GM23338 (cell line): ENCODE data around the gene SP100.

ENCODE experiments used
- CREB1 ChIP-seq: fragments of 250-450 bp; sonication (Bioruptor Pico); IDR thresholded peaks from 2 replicates; pipeline ENCODE4 v1.5.0; 2020; ENCODE audit warnings: low read depth, mild to moderate bottlenecking, moderate library complexity
- CTCF ChIP-seq, 2 experiments: fragments of 200-600 bp in 1 of 2; sonication (generic) in 1 of 2; conservative IDR thresholded peaks; 2 replicates each; pipeline versions ENCODE4 v1.5.1 to v1.6.1; 2016 to 2017; ENCODE audit warnings: antibody characterized with exemption in 2 of 2, low read depth in 2 of 2, mild to moderate bottlenecking in 2 of 2, moderate library complexity in 1 of 2
- EZH2 ChIP-seq: fragments of 200-600 bp; sonication (generic); IDR thresholded peaks from one replicate; pipeline ENCODE4 v1.8.0; 2017; ENCODE audit warnings: antibody characterized with exemption, mild to moderate bottlenecking, low read depth; ENCODE audit not compliant: unreplicated experiment
- EZH2phosphoT487 ChIP-seq: fragments of 200-600 bp; sonication (generic); IDR thresholded peaks from one replicate; pipeline ENCODE4 v1.8.1; 2018; ENCODE audit warnings: antibody characterized with exemption; ENCODE audit not compliant: unreplicated experiment
- JUNB ChIP-seq: IDR thresholded peaks from one replicate; pipeline ENCODE4 v1.6.1; 2016; ENCODE audit warnings: antibody characterized with exemption; ENCODE audit not compliant: unreplicated experiment
- POLR2AphosphoS5 ChIP-seq: IDR thresholded peaks from 2 replicates; pipeline ENCODE4 v1.6.1; 2016; ENCODE audit warnings: antibody characterized with exemption, low read depth
- STAT1 ChIP-seq: IDR thresholded peaks from one replicate; pipeline ENCODE4 v1.6.1; 2016; ENCODE audit warnings: antibody characterized with exemption; ENCODE audit not compliant: unreplicated experiment

- TF ChIP-seq STAT1 = no peak
- TF ChIP-seq CTCF (conservative IDR thresholded peaks at IDR 0.05; ENCODE audit: low read depth in 2 of 2) = no peak
- no peak for TF ChIP-seq POLR2AphosphoS5
- no peak for TF ChIP-seq JUNB
- TF ChIP-seq CREB1 = no peak
- no peak for TF ChIP-seq EZH2
- TF ChIP-seq EZH2phosphoT487 = no peak
Measured at GRCh38 chr2:230400041-230400440, 16.0 kb upstream of the SP100 start.
